Stomach (tissue), 9 donors: Measurements from ENCODE around the gene SLC1A2. TPM values are rescaled to one million over a fixed set of nuclear protein-coding genes. Genes with fewer than 3 reads are reported as not detected.
A peak's percentile ranks its signal among the peaks of the same experiment; 100 is the strongest.

Experiments used
- DNase-seq, 2 donors: peaks; one replicate each; pipeline versions ENCODE4 v3.0.0 to v3.0.0-alpha.2; 2013 to 2019
- H3K27ac ChIP-seq, 5 donors: fragments of 200-600 bp in 4 of 5; sonication (generic) in 4 of 5; one replicate each; pipeline ENCODE4 v1.5.1; 2013 to 2019; ENCODE audit warnings: mild to moderate bottlenecking in 1 of 5, moderate library complexity in 1 of 5
- H3K27me3 ChIP-seq, 3 donors: fragments of 200-600 bp; sonication (generic); one replicate each; pipeline ENCODE4 v1.5.1; 2017 to 2019; ENCODE audit warnings: mixed run types in 1 of 3
- H3K36me3 ChIP-seq, 4 donors: fragments of 200-600 bp; sonication (generic); 1 replicate in 3 of 4; 2 replicates in 1 of 4; pipeline ENCODE4 v1.5.1; 2016 to 2019
- H3K4me1 ChIP-seq, 4 donors: fragments of 200-600 bp; sonication (generic); one replicate each; pipeline ENCODE4 v1.5.1; 2016 to 2019
- H3K4me3 ChIP-seq, 4 donors: fragments of 200-600 bp; sonication (generic) in 3 of 4; one replicate each; pipeline ENCODE4 v1.5.1; 2016 to 2019; ENCODE audit warnings: mild to moderate bottlenecking in 1 of 4
- H3K9me3 ChIP-seq, 4 donors: fragments of 200-600 bp; sonication (generic); one replicate each; pipeline ENCODE4 v1.5.1; 2016 to 2019
- EP300 ChIP-seq: sonication (generic); formaldehyde crosslinking; IDR thresholded peaks from one replicate; pipeline ENCODE4 v1.6.1; 2017; ENCODE audit warnings: antibody characterized with exemption
- POLR2A ChIP-seq, 4 donors: fragments of 450-650 bp; IDR thresholded peaks; one replicate each; pipeline ENCODE4 v1.6.1; 2016; ENCODE audit warnings: antibody characterized with exemption in 4 of 4, control low read depth in 2 of 4, mild to moderate bottlenecking in 1 of 4, moderate library complexity in 1 of 4
- POLR2AphosphoS5 ChIP-seq, 3 donors: sonication (generic); formaldehyde crosslinking; IDR thresholded peaks; one replicate each; pipeline ENCODE4 v1.6.1; 2016; ENCODE audit warnings: antibody characterized with exemption in 3 of 3
- WGBS, 5 donors: extraction: QIAGEN DNeasy Blood & Tissue Kit in 3 of 5; methylation state at CpG; one replicate each; pipeline versions ENCODE4 v1.1.5 to v1.1.7; 2013 to 2018; 5-methylcytosine and 5-hydroxymethylcytosine counted together
- intact Hi-C: fragments of 100-400 bp; cut with DNase I; formaldehyde crosslinking; loops from one replicate; pipeline ENCODE4 v1.15.1; 2023; ENCODE audit warnings: low total_unique reads
- polyA plus RNA-seq, 3 donors: library from polyadenylated mRNA; stranded (reverse); fragments of 200-250 nt; gene quantifications; one replicate each; pipeline ENCODE4 v1.2.3, GENCODE V29; 2013
- total RNA-seq, 5 donors: library from RNA; depleted of rRNA; stranded (reverse); fragments of >200 nt; gene quantifications; one replicate each; pipeline versions ENCODE4 v1.1.0 to v1.2.3, GENCODE V29; 2014 to 2016
- TF ChIP-seq, protein P1 (sequence below), 7 experiments: fragments of 450-650 bp in 4 of 7; fragments of 200-600 bp in 3 of 7; sonication (generic) in 3 of 7; IDR thresholded peaks; one replicate each; pipeline ENCODE4 v1.5.1; 2016 to 2019; ENCODE audit warnings: antibody characterized with exemption in 7 of 7, control low read depth in 2 of 7, mild to moderate bottlenecking in 1 of 7
- donor health status: healthy with polysubstance abuse.
- donor health status: Bipolar disorder and iron deficiency.
- donor health status: healthy.

The SLC1A2 gene
- total and polyA plus RNA-seq, 8 donors, result 1.3 to 13.4 (median 3.2) TPM; not detected in 1

DNA sequence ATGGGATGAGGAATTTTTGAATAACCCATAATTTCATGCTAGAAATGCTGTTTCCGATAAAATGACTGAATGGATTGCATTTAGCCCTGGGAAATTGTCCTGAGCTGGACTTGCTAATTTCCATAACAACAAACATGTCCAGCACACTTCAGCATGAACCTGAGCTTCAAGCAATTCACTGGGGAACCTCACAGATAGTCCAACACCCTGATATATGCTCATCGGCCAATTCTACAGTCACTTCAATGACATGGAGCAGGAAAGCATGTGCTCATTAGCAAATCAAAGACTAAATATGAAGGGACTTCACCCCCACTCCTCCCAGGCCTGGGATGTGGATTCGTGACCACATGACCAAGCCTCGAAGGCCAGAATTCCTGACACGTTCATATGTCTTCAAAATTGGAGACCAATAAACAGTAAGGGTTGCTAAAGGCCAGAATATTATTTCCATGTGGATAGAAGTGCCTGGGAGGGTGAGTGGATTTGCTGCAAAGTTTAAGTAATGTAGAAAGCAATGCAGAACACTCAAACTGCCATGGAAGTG is 131.9 kb downstream of the SLC1A2 start:
- Histone ChIP-seq H3K4me3 (no peak overlapping the region), H3K27ac (no peak overlapping the region), H3K36me3 (peaks cover 0 to 8% (median 0%) of the 10 kb centered on the region in 4 donors), H3K9me3 (no peaks in the 10 kb centered on the region), H3K4me1 (peaks cover 0 to 10% (median 4%) of the 10 kb centered on the region in 4 donors), H3K27me3 (no peaks in the 10 kb centered on the region)
- intact Hi-C loops, result no loop called here
- 93 to 98% (median 97%) methylated on average over 5 of the region's 5 CpGs for WGBS, 5 donors
- TF ChIP-seq, protein P1, sequence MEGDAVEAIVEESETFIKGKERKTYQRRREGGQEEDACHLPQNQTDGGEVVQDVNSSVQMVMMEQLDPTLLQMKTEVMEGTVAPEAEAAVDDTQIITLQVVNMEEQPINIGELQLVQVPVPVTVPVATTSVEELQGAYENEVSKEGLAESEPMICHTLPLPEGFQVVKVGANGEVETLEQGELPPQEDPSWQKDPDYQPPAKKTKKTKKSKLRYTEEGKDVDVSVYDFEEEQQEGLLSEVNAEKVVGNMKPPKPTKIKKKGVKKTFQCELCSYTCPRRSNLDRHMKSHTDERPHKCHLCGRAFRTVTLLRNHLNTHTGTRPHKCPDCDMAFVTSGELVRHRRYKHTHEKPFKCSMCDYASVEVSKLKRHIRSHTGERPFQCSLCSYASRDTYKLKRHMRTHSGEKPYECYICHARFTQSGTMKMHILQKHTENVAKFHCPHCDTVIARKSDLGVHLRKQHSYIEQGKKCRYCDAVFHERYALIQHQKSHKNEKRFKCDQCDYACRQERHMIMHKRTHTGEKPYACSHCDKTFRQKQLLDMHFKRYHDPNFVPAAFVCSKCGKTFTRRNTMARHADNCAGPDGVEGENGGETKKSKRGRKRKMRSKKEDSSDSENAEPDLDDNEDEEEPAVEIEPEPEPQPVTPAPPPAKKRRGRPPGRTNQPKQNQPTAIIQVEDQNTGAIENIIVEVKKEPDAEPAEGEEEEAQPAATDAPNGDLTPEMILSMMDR (IDR thresholded peaks at IDR 0.05), result no peak
- TF ChIP-seq EP300 (no peak), POLR2AphosphoS5 (IDR thresholded peaks at IDR 0.05) (no peak)
- no peak for DNase-seq

DNA sequence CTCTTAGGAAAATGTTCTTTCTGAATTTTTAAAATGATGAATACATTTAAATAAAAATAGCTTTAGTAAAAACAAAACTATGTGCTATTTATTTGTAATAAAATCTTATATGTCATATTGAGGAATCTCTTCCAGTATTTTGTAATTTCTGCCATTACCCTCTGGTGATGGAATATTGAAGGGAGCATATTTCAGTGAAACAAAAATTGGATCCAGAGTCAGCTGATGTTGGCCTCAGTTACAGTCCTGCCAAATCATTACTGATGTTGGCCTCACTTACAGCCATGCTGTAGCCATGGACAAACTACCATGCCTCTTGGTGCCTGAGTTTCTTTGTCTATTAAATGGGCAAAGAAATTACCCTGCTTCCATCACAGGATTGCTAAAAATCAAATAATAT is 133.2 kb downstream of the SLC1A2 start:
- H3K9me3 ChIP-seq, result no peaks in the 10 kb centered on the region
- no peak overlapping the region for H3K4me3 ChIP-seq
- DNase-seq, result no peak
- H3K27me3 ChIP-seq, result no peaks in the 10 kb centered on the region
- H3K36me3 ChIP-seq, result peaks cover 0 to 8% (median 0%) of the 10 kb centered on the region in 4 donors
- peaks cover 0 to 12% (median 9%) of the 10 kb centered on the region in 4 donors for H3K4me1 ChIP-seq
- TF ChIP-seq POLR2A (IDR thresholded peaks at IDR 0.05) (no peak), EP300 (no peak), POLR2AphosphoS5 (IDR thresholded peaks at IDR 0.05) (no peak)
- TF ChIP-seq, protein P1 (IDR thresholded peaks at IDR 0.05), result no peak
- intact Hi-C loops, result no loop called here
- H3K27ac ChIP-seq, result no peak overlapping the region

DNA sequence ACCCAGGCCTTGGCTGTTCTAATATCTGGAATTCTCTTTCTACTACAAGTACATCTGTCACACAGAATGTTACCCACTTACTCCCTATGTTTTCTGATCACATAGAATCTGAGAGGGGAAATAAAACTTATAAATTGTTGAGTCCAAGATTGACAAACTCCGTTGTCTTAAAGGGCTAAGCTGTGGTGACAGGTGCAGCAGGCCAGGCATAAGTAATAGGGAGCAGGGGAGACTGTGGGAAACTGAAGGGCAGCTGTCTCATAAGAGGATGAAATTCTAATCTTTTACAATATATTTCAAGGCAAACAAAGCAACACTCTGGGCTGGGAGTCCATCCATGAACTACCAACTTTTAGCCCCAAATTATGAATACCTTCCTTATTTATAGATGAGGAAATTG is 133.9 kb downstream of the SLC1A2 start:
- TF ChIP-seq, protein P1 (IDR thresholded peaks at IDR 0.05), result no peak
- TF ChIP-seq POLR2A (IDR thresholded peaks at IDR 0.05) (no peak), EP300 (no peak), POLR2AphosphoS5 (IDR thresholded peaks at IDR 0.05) (no peak)
- intact Hi-C loops, result no loop called here
- Histone ChIP-seq H3K9me3 (no peaks in the 10 kb centered on the region), H3K27ac (no peak overlapping the region), H3K27me3 (no peaks in the 10 kb centered on the region), H3K4me3 (no peak overlapping the region), H3K4me1 (peaks cover 0 to 12% (median 9%) of the 10 kb centered on the region in 4 donors), H3K36me3 (peaks cover 0 to 8% (median 0%) of the 10 kb centered on the region in 4 donors)
- no peak for DNase-seq
- WGBS, 5 donors, result 89 to 97% (median 95%) methylated on average over 1 of the region's 1 CpG

DNA sequence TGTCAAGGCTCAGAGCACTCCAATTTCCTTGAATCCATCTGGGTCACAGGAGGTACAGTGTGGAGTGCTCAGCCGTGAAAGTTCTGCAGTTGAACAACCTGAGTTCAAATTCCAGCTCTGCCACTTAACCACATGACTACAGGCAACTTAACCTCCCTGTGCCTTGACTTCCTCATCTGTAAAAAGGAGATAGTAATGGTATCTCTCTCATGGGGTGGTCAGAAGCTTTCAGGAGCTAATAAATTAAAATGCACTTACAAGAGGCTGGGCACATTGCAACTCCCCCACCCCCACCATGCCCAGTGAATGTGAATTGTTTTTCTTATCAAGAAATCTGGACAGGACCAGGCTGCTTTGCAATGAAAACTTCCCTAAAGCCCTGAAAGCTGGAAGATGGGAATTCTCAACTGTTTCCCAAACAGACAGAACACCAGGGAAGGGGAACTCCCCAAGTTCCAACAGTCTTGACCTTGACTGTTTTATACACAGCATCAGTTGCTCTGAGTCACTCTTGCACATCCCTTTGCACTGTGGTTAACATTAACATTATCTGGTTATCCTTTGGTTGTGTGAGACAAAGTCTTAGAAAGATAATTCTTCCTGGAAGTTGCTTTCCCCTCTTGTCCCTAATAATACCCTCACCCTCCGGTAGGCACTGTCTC is 137.0 kb downstream of the SLC1A2 start:
- intact Hi-C loops, result no loop called here
- peaks cover 0 to 12% (median 9%) of the 10 kb centered on the region in 4 donors for H3K4me1 ChIP-seq
- no peak for TF ChIP-seq POLR2A (IDR thresholded peaks at IDR 0.05)
- TF ChIP-seq POLR2AphosphoS5 (IDR thresholded peaks at IDR 0.05), result peak in 1 of 3 donors; percentile 56
- TF ChIP-seq, protein P1 (IDR thresholded peaks at IDR 0.05), result no peak
- no peak for TF ChIP-seq EP300
- H3K36me3 ChIP-seq, result peaks cover 0 to 8% (median 0%) of the 10 kb centered on the region in 4 donors
- H3K27me3 ChIP-seq, result no peaks in the 10 kb centered on the region
- H3K4me3 ChIP-seq, result no peak overlapping the region
- H3K9me3 ChIP-seq, result no peaks in the 10 kb centered on the region
- WGBS, 5 donors, result 67 to 84% (median 72%) methylated on average over 2 of the region's 2 CpGs
- DNase-seq, result no peak
- peak overlapping the region; percentile 17 to 83 (median 75) for H3K27ac ChIP-seq
